D721Med (cell line): Measurements from ENCODE around the gene FAM209A.

ENCODE experiments used
- DNase-seq: peaks from one replicate; pipeline ENCODE4 v3.0.0; 2011; ENCODE audit warnings: low spot score; ENCODE audit not compliant: insufficient read length
- FAIRE-seq: peaks from 2 replicates; lab custom pipeline; 2011; peaks lifted over from hg19 to GRCh38; lab: Jason Lieb, UNC
- CTCF ChIP-seq: IDR thresholded peaks from 2 replicates; pipeline ENCODE4 v1.5.1; 2012; ENCODE audit warnings: mild to moderate bottlenecking, control low read depth; ENCODE audit not compliant: insufficient read depth; ENCODE audit errors: missing control alignments

The FAM209A gene

GRCh38 chr20:56565511-56565910 lies 41.0 kb downstream of the FAM209A start:
- no peak for TF ChIP-seq CTCF
- no peak for FAIRE-seq
- no peak for DNase-seq

GRCh38 chr20:56566621-56567020 lies 42.1 kb downstream of the FAM209A start:
- no peak for FAIRE-seq
- DNase-seq = no peak

GRCh38 chr20:56570832-56571231 lies 46.3 kb downstream of the FAM209A start:
- TF ChIP-seq CTCF = no peak
- FAIRE-seq = no peak
- DNase-seq = no peak

More at GRCh38 chr20:56566621-56567020, 42.1 kb downstream of the FAM209A start:
- TF ChIP-seq CTCF = no peak

- TF ChIP-seq CTCF = no peak
- DNase-seq (no peak), FAIRE-seq (no peak)
Observed at GRCh38 chr20:56572172-56572571, 47.6 kb downstream of the FAM209A start.

- DNase-seq = no peak
- no peak for TF ChIP-seq CTCF
- no peak for FAIRE-seq
Observed at GRCh38 chr20:56573986-56574385, 49.4 kb downstream of the FAM209A start.

- no peak for TF ChIP-seq CTCF
- no peak for FAIRE-seq
- DNase-seq = no peak
Observed at GRCh38 chr20:56574531-56575142, 50.1 kb downstream of the FAM209A start.

- DNase-seq (no peak), FAIRE-seq (no peak)
- no peak for TF ChIP-seq CTCF
Observed at GRCh38 chr20:56575157-56575556, 50.6 kb downstream of the FAM209A start.
